ENCODE measurements around the gene CHI3L1.
"Not testable (repeated sequence)": the region's sequence is repeated elsewhere in the genome, so short reads cannot be mapped to it uniquely, and the experiment has no call there.

CHI3L1 gene

GRCh38 chr1:203186446-203187303, at the start of gene CHI3L1:
CHI3L1 (minus strand) TSS chr1:203186704; CDS start chr1:203186623, 81 bp downstream.
- DNase-seq, result peak; percentile 45 to 62

- DNase-seq, result not testable (repeated sequence)
Measured at GRCh38 chr1:203234901-203235300, 48.4 kb upstream of the CHI3L1 start.

GRCh38 chr1:203229471-203230135, 43.1 kb upstream of the CHI3L1 start, which contains the start of gene CHIT1:
CHIT1 (minus strand) TSS chr1:203229673; CDS start chr1:203229636, 37 bp downstream.
- no peak for DNase-seq

DNA sequence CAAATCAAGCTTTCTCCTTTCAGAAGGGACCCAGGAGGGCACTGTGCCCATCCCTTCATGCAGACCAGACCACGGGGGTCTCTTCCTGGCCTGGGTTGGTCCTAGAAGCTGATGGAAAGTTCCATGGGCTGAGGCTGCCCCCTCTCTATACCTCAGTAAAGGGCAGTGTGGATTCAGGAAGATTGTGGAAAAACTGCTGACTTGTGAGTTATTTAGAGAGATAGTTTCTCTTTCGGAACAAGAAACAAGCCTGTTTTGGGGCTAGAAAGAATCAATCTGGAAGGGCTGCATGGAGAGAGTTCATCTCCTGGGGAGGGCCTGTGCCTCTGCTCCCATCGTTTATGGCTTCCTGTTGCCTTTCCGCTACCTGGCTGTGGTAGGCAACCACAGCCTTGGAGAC, 42.2 kb upstream of the CHI3L1 start:
- DNase-seq, result no peak

- DNase-seq, result no peak
Measured at GRCh38 chr1:203227371-203228083, 41.0 kb upstream of the CHI3L1 start.

DNA sequence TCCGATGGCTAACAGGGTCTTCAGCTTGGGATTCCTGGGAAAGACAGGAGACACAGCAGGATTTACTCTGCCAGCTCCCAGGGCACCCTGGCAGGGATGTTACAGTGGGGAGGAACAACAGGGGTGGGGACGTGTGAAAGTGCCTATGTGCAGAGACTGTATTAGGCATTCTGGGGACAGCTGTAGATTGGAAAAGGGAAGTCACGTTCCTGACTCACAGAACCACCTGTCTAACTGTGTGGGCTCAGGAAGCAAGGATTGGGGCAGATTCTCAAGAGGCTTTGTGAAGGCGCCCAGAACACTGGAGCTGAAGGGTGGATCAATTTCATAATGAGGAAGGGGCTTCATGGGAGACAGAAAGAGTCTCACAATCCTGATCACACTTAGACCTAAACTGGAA, 38.6 kb upstream of the CHI3L1 start:
- DNase-seq, result no peak

- no peak for DNase-seq
Measured at GRCh38 chr1:203223012-203223775, 36.7 kb upstream of the CHI3L1 start.

- DNase-seq, result no peak
Measured at GRCh38 chr1:203219934-203220333, 33.4 kb upstream of the CHI3L1 start.

- no peak for DNase-seq
Measured at GRCh38 chr1:203219171-203219570, 32.7 kb upstream of the CHI3L1 start.

DNA sequence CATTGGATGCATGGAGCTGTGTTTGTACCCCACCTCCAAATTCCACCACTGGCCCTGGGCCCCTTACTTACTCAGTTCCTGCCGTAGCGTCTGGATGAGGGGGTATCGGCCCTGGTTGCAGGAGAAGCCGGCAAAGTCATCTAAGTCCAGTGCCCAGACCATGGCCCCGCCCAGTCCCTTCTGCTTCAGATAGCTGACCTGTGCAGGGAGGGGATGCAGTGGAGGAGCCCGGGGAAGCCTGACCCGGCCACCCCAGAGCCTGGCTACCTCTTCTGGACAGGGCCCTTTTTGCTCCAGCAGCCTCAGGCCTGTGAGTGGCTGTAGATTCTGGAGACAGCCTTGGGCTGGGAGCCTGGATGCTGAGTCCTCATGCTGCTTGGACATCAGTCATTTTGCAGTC, 31.2 kb upstream of the CHI3L1 start:
- no peak for DNase-seq

GRCh38 chr1:203217139-203217655, 30.7 kb upstream of the CHI3L1 start:
- DNase-seq, result peak in 1 of 2 experiments; percentile 18

- DNase-seq, result peak; percentile 65 to 73
Measured at GRCh38 chr1:203216274-203217138, 30.0 kb upstream of the CHI3L1 start.

DNA sequence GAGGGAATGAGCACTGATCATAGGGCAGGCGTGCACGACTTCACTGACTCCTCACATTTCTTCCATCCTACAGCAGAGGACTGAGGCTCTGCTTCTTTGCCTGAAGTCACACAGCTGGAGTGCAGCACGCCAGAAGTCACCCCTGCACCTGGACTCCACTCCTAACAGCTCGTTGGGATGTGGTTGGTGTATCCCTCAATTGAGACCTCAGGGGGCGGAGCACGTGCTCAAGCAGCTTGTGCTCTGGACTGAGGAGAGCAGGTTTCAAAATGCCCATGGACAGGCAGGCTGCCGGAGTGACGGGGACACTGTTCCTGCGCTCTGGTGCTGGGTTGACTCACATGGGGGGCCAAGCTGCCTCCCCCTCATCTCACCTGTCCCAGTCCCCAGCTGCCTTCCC, 29.1 kb upstream of the CHI3L1 start:
- no peak for DNase-seq

- DNase-seq, result no peak
Measured at GRCh38 chr1:203214871-203215270, 28.4 kb upstream of the CHI3L1 start.

GRCh38 chr1:203213126-203213525, 26.6 kb upstream of the CHI3L1 start:
- no peak for DNase-seq

- DNase-seq, result no peak
Measured at GRCh38 chr1:203211812-203212211, 25.3 kb upstream of the CHI3L1 start.

DNA sequence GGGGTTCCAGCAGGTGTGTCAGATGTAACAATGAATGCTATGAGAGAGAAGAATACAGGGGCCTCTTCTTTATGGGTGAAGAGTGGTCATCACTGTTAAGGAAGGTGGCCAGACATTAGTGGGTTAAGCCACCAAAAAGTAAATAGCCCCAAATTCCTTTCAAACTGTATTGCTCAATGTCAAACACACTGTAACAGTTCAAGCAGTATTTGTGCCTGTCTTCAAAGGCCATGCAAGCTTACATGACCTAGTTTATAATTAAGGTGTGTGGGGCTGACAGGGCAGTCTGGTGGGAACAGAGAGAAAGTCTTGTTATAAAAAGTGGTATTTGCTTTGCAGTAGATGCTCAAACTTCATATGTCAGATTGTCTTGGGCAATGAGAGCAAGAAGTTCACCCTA, 24.5 kb upstream of the CHI3L1 start:
- no peak for DNase-seq

DNA sequence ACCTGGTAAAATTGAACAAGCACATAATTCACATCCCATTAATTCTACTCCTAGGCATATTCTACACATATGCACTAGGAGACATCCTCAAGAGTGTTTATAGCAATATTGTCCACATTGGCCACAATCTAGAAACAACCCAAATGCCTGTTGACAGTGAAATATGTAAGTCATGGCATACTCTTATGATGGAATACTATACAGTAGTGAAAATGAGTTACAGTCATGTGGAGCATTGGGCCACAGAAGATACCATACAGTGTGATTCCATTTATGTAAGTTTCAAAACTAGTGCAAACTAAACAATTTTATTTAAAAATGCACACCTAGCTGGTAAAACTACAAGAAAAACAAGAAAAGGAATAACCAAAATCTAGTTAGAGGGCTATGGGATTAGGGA, 23.8 kb upstream of the CHI3L1 start:
- DNase-seq, result no peak

DNA sequence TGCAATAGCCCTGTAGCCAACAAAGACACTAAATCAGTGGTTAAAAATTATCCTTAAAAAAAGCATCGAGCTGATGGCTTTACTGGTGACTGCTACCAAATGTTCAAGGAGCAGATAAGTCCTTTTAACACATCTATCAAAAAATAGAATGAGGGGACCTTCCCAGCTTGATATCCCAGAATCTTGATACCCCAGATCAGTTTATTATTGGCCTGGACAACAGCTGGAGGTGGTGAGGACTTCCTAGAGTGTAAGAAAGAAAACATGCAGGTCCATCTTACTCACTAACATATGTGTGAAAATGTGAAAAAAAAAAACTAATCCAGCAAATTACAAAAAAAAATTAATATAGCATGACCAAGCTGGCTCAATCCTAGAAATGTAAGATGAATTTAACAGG, 21.7 kb upstream of the CHI3L1 start:
- no peak for DNase-seq

DNA sequence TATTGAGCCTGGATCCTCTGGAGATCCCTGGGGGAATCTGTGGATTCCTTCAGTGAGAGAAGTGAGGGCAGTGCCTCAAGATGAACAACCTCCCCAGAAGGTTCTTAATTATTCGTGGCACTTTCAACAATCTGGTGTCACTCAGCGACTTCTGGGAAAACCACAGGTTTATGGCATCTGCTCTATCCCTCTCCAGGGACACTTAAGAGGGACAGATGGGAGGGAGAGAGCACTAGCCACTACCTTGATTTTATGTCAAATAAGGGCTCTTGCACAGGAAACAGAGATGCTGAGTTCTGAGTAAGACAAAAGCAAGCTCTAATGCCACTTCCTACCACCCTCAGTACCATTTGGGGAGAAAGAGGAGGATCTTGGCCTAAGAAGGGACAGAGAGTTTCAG, 21.2 kb upstream of the CHI3L1 start:
- DNase-seq, result no peak

DNA sequence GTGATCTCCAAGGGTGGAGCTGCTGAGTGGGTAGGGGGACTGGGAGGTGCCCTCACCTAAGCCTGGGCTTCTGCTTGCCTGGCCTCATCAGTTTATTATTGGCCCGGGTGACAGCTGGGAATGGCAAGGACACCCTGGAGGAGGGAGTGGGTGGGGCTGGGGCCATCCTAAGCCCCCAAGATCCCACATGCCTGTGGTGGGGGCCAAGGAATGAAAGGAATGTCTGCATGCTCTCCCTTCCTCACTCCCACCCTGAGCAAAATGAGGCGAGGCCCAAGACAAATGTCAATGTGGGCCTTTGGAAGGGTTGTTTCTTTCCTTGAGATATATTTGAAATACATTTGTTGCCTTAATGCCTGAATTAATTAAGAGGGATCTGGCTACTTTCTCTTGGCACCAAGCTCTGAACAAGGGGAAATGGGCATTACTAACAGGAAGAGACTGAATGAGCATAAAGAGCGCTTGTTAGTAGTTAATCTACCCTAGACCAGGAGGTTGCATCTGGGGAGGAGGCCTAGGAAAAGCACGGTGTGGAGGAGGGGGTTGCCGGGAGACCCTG, 19.7 kb upstream of the CHI3L1 start:
- DNase-seq, result no peak
